Transverse colon (tissue), 4 donors: ENCODE data around the gene ABCA8. TPM values are rescaled to one million over a fixed set of nuclear protein-coding genes. Genes with fewer than 3 reads are reported as not detected.

Source experiments
- DNase-seq: peaks from one replicate; pipeline ENCODE4 v3.0.0-alpha.2; 2019
- H3K27ac ChIP-seq, 4 donors: fragments of 200-600 bp; sonication (generic); 2 replicates each; pipeline ENCODE4 v1.5.1; 2016 to 2018; ENCODE audit warnings: inconsistent platforms in 4 of 4
- H3K27me3 ChIP-seq: fragments of 200-600 bp; sonication (generic); 2 replicates; pipeline ENCODE4 v1.5.1; 2017; ENCODE audit warnings: inconsistent platforms
- H3K36me3 ChIP-seq, 4 donors: fragments of 200-600 bp; sonication (generic); 2 replicates each; pipeline ENCODE4 v1.5.1; 2017 to 2019; ENCODE audit warnings: inconsistent platforms in 4 of 4
- H3K4me1 ChIP-seq, 4 donors: fragments of 200-600 bp; sonication (generic); 2 replicates each; pipeline ENCODE4 v1.5.1; 2017 to 2020; ENCODE audit warnings: inconsistent platforms in 4 of 4
- H3K4me3 ChIP-seq, 4 donors: fragments of 200-600 bp; sonication (generic); 1 replicate in 1 of 4; 2 replicates in 3 of 4; pipeline versions ENCODE4 v1.5.1 to v1.6.1; 2017 to 2019; ENCODE audit warnings: inconsistent platforms in 4 of 4
- H3K9me3 ChIP-seq, 2 donors: fragments of 200-600 bp; sonication (generic); 2 replicates each; pipeline ENCODE4 v1.5.1; 2017 to 2019; ENCODE audit warnings: inconsistent platforms in 2 of 2
- CTCF ChIP-seq, 5 experiments: fragments of 200-600 bp in 3 of 5; fragments of 450-650 bp in 2 of 5; sonication (generic) in 3 of 5; IDR thresholded peaks; 1 replicate in 2 of 5; 2 replicates in 3 of 5; pipeline ENCODE4 v1.5.1; 2016 to 2017; ENCODE audit warnings: antibody characterized with exemption in 5 of 5, inconsistent platforms in 3 of 5, mild to moderate bottlenecking in 2 of 5, moderate library complexity in 1 of 5
- EP300 ChIP-seq: sonication (generic); formaldehyde crosslinking; IDR thresholded peaks from one replicate; pipeline ENCODE4 v1.6.1; 2017; ENCODE audit warnings: antibody characterized with exemption, low read depth
- POLR2A ChIP-seq: fragments of 450-650 bp; IDR thresholded peaks from one replicate; pipeline ENCODE4 v1.6.1; 2016; ENCODE audit warnings: antibody characterized with exemption, mild to moderate bottlenecking, moderate library complexity
- POLR2AphosphoS5 ChIP-seq, 3 donors: sonication (generic); formaldehyde crosslinking; IDR thresholded peaks; one replicate each; pipeline ENCODE4 v1.6.1; 2016; ENCODE audit warnings: antibody characterized with exemption in 3 of 3
- WGBS, 2 donors: methylation state at CpG; one replicate each; pipeline ENCODE4 v1.1.5; 2018; ENCODE audit warnings: low coverage in 1 of 2; 5-methylcytosine and 5-hydroxymethylcytosine counted together
- in situ Hi-C, 4 donors: fragments of 200-750 bp; cut with MboI; loops; one replicate each; pipeline versions ENCODE4 v1.15.0 to v1.15.1; 2017; ENCODE audit warnings: low sequenced_read_pairs in 3 of 4, low pct_ligation_motif_present in 1 of 4, low pct_unique_long_range_greater_than_20kb in 1 of 4
- intact Hi-C: fragments of 100-400 bp; cut with DNase I; formaldehyde crosslinking; loops from one replicate; pipeline ENCODE4 v1.15.1; 2023; ENCODE audit warnings: low total_unique reads
- total RNA-seq, 4 donors: library from RNA; depleted of rRNA; stranded (reverse); fragments of >200 nt; gene quantifications; one replicate each; pipeline ENCODE4 v1.1.0, GENCODE V29; 2016

Gene ABCA8
- total RNA-seq, 4 donors from 2014 or later: 14.7 to 42.6 (median 26.3) TPM

- Histone ChIP-seq H3K27me3 (no peaks in the 10 kb centered on the region), H3K9me3 (no peaks in the 10 kb centered on the region), H3K36me3 (no peaks in the 10 kb centered on the region), H3K27ac (no peak overlapping the region), H3K4me1 (no peaks in the 10 kb centered on the region), H3K4me3 (no peak overlapping the region)
- intact Hi-C loops (no loop called here), in situ Hi-C loops (no loop called here)
- 79 to 84% methylated on average over 2 to 3 of the region's 3 CpGs for WGBS, 2 donors
- TF ChIP-seq CTCF (IDR thresholded peaks at IDR 0.05) (no peak), POLR2AphosphoS5 (IDR thresholded peaks at IDR 0.05) (no peak), EP300 (no peak), POLR2A (no peak)
- no peak for DNase-seq
Observed at GRCh38 chr17:68870161-68870826, 84.9 kb downstream of the ABCA8 start.

GRCh38 chr17:68868708-68869107 is 86.5 kb downstream of the ABCA8 start:
- 42 to 47% methylated on average over 3 of the region's 3 CpGs for WGBS, 2 donors
- Histone ChIP-seq H3K36me3 (no peaks in the 10 kb centered on the region), H3K9me3 (no peaks in the 10 kb centered on the region), H3K4me1 (no peaks in the 10 kb centered on the region), H3K27me3 (no peaks in the 10 kb centered on the region), H3K4me3 (no peak overlapping the region), H3K27ac (no peak overlapping the region)
- no peak for DNase-seq
- no peak for TF ChIP-seq CTCF (IDR thresholded peaks at IDR 0.05)
- no peak for TF ChIP-seq POLR2AphosphoS5 (IDR thresholded peaks at IDR 0.05)
- TF ChIP-seq EP300: no peak
- TF ChIP-seq POLR2A: no peak
- intact Hi-C loops: no loop called here
- in situ Hi-C loops: no loop called here

- Histone ChIP-seq H3K27me3 (no peaks in the 10 kb centered on the region), H3K4me3 (no peak overlapping the region), H3K9me3 (no peaks in the 10 kb centered on the region), H3K36me3 (no peaks in the 10 kb centered on the region), H3K27ac (no peak overlapping the region), H3K4me1 (no peaks in the 10 kb centered on the region)
- 38 to 39% methylated on average over 7 of the region's 7 CpGs for WGBS, 2 donors
- intact Hi-C loops: no loop called here
- no peak for TF ChIP-seq POLR2AphosphoS5 (IDR thresholded peaks at IDR 0.05)
- no peak for TF ChIP-seq POLR2A
- TF ChIP-seq CTCF (IDR thresholded peaks at IDR 0.05): no peak
- TF ChIP-seq EP300: no peak
- in situ Hi-C loops: no loop called here
- no peak for DNase-seq
Observed at GRCh38 chr17:68867759-68868516, 87.3 kb downstream of the ABCA8 start.

GRCh38 chr17:68865584-68865983 is 89.6 kb downstream of the ABCA8 start:
- intact Hi-C loops (no loop called here), in situ Hi-C loops (no loop called here)
- Histone ChIP-seq H3K9me3 (no peaks in the 10 kb centered on the region), H3K27ac (no peak overlapping the region), H3K36me3 (no peaks in the 10 kb centered on the region), H3K27me3 (no peaks in the 10 kb centered on the region), H3K4me1 (no peaks in the 10 kb centered on the region), H3K4me3 (no peak overlapping the region)
- no peak for DNase-seq
- WGBS, 2 donors: 62 to 72% methylated on average over 2 of the region's 2 CpGs
- no peak for TF ChIP-seq CTCF (IDR thresholded peaks at IDR 0.05)
- no peak for TF ChIP-seq POLR2A
- TF ChIP-seq POLR2AphosphoS5 (IDR thresholded peaks at IDR 0.05): no peak
- TF ChIP-seq EP300: no peak
